ENCODE results near the gene LRRC43. TPM values are rescaled to one million over a fixed set of nuclear protein-coding genes. Genes with fewer than 3 reads are reported as not detected.
A peak's percentile ranks its signal among the peaks of the same experiment; 100 is the strongest.

The LRRC43 gene
- total RNA-seq, 2 experiments from 2014 or later, result not detected

DNA sequence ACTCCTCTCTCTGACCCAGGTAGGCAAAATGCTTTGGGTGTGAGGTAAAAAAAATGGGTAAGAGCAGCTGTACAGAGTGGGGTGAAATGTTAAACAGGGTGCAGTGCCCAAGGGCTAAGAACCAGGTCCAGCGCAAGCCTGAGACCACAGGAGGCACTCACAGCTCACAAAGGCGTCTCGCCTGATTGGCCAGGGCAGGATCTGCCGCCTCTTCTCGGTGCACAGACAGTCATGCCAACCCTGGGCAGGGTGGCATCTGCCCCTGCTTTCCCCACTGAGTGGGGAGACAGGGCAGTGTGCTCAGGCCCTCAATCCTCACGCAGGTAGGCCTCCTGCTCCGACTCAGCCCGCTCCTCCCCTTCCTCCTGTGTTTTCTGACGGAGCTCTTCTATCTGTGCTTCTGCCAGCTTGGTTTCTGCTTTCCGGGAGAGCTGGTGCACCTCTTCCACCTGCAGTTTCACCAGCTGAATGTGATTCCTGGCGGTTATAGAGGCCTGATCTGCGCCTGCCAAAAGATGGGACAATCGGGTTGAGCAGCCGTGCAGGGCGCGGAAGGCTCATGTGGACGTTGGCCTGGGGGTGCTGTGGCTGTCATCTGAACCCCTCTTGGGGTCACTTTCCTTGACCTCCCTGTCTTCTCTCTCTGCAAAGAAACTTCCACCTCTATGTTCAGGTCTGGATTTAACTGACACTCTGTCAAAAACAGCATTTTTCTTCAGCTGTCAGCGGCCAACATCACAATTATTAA lies 25.3 kb downstream of the LRRC43 start:
- Mint-ChIP-seq H3K4me3 (no peak overlapping the region), H3K27ac (no peak overlapping the region), H3K4me1 (ENCODE audit: low read depth) (peaks cover 9% of the 10 kb centered on the region), H3K9me3 (ENCODE audit: insufficient read depth) (no peaks in the 10 kb centered on the region), H3K36me3 (ENCODE audit: low read depth) (peaks cover 33% of the 10 kb centered on the region), H3K27me3 (ENCODE audit: low read depth) (peaks cover 10% of the 10 kb centered on the region)
- ChIA-PET POLR2A (no interaction called here), CTCF (interaction anchor here (1.6 kb wide), 1 partner anchor 18 kb away, joined by 4 read pairs; no protein-coding TSS in a partner anchor)
- no peak for DNase-seq
- no peak for ATAC-seq

DNA sequence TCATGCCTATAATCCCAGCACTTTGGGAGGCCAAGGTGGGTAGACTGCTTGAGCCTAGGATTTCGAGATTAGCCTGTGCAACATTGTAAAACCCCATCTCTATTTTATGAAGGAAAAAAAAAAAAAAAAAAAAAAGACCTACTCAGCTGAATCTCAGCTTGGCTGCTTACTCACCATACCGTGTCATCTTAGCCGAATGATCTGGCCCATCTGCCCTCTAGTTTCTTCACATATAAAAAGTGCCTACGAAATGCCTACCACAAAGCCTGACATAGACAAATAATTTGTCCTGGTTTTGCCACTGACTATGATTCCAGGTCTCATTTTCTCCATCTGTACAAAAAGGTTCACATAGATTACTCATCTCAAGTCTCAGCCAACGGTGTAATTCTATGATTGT lies 32.8 kb downstream of the LRRC43 start:
- POLR2A ChIA-PET, result no interaction called here
- CTCF ChIA-PET, result interaction anchor here (1.2 to 1.7 kb wide), 3 partner anchors 8 to 51 kb away, joined by 3 to 5 read pairs (median 4); partner anchors contain the start of gene DIABLO
- no peak overlapping the region for H3K27ac Mint-ChIP-seq
- peaks cover 59% of the 10 kb centered on the region for H3K36me3 Mint-ChIP-seq (ENCODE audit: low read depth)
- ATAC-seq (no peak), DNase-seq (no peak)
- no peaks in the 10 kb centered on the region for H3K27me3 Mint-ChIP-seq (ENCODE audit: low read depth)
- H3K4me1 Mint-ChIP-seq (ENCODE audit: low read depth), result no peaks in the 10 kb centered on the region
- no peaks in the 10 kb centered on the region for H3K9me3 Mint-ChIP-seq (ENCODE audit: insufficient read depth)
- H3K4me3 Mint-ChIP-seq, result no peak overlapping the region

DNA sequence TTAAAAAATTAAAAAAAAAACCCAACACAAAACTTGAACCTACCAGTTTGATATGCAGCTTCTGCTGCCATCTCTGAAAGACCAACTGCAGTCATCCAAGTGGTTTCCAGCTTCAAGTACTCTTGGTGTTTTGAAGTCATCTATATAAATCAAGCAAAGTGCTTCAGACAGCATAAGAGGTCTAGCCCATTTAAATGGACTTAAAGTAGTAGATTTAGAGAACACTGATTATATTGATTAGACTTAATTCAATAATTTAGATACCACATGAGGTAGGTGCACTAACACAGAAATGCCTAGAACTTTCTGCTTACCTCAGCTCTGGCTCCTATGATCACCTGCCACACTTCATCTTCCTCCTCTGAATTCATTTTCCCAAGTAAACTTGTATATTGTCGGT lies 33.5 kb downstream of the LRRC43 start:
- POLR2A ChIA-PET, result no interaction called here
- Mint-ChIP-seq H3K36me3 (ENCODE audit: low read depth) (peaks cover 61% of the 10 kb centered on the region), H3K27ac (no peak overlapping the region), H3K27me3 (ENCODE audit: low read depth) (no peaks in the 10 kb centered on the region), H3K4me1 (ENCODE audit: low read depth) (peaks cover 3% of the 10 kb centered on the region), H3K4me3 (no peak overlapping the region), H3K9me3 (ENCODE audit: insufficient read depth) (no peaks in the 10 kb centered on the region)
- ATAC-seq (no peak), DNase-seq (no peak)
- CTCF ChIA-PET, result interaction anchor here (1.6 to 1.7 kb wide), 2 partner anchors 9 to 50 kb away, joined by 4 to 5 read pairs; partner anchors contain the start of gene DIABLO

GRCh38 chr12:122225683-122226365 lies 42.9 kb downstream of the LRRC43 start, which contains the start of gene DIABLO:
TSS of gene DIABLO (minus strand) at chr12:122226052. CDS start at chr12:122226014, 38 bp downstream.
- peaks cover 44% of the 10 kb centered on the region for H3K4me1 Mint-ChIP-seq (ENCODE audit: low read depth)

DNA sequence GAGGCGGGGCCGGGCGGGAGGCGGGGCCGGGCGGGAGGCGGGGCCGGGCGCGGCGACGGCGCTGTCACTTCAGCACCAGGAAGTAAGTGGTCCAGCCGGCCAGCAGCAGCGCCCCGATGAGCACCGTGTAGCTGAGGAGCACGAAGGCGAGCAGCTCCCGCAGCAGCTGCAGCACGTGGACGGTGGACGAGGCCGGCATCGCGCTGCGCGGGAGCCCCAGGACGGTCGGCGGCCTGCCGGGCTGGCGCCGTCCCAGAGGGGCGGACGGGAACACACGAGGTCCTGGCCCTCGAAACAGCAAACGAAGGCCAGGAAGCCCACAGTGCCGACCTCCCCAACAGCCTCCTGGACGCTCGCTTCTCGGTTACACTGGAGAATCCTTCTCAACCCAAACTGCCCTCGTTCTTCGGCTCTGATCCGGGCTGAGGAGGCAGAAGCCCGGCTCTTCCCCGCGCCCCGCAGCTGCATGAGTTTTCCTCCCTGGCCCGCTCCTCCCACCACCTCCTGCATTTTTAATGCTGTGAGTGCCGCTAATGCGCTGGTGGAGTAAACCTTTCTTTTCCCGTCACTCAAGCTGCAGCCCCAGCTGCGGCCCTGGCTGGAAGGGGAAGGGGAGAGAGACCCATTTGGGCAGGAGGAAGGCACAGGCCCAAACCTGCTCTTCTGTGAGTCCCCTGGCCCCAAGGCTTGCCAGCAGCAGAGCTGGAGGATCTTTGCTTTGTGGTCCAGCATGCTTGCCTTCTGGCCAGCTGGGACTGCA lies 43.6 kb downstream of the LRRC43 start:
- Mint-ChIP-seq H3K9me3 (ENCODE audit: insufficient read depth) (no peaks in the 10 kb centered on the region), H3K4me3 (peak overlapping the region; percentile 89), H3K27me3 (ENCODE audit: low read depth) (no peaks in the 10 kb centered on the region), H3K36me3 (ENCODE audit: low read depth) (peaks cover 29% of the 10 kb centered on the region), H3K27ac (peak overlapping the region; percentile 81), H3K4me1 (ENCODE audit: low read depth) (peaks cover 41% of the 10 kb centered on the region)
- POLR2A ChIA-PET, result interaction anchor here (0.6 to 3.1 kb wide), 8 partner anchors 13 to 300 kb away, joined by 3 to 22 read pairs (median 3); partner anchors contain the start of genes KNTC1, RSRC2 and ZCCHC8
- peak; percentile 66 for ATAC-seq
- CTCF ChIA-PET, result interaction anchor here (0.8 to 1.8 kb wide), 9 partner anchors 9 to 391 kb away, joined by 3 to 5 read pairs (median 4); no protein-coding TSS in a partner anchor
- DNase-seq, result no peak

More at GRCh38 chr12:122225683-122226365, 42.9 kb downstream of the LRRC43 start, which contains the start of gene DIABLO:
- Mint-ChIP-seq H3K36me3 (ENCODE audit: low read depth) (peaks cover 33% of the 10 kb centered on the region), H3K27ac (peak within 1 kb of the TSS; percentile 92), H3K9me3 (ENCODE audit: insufficient read depth) (no peaks in the 10 kb centered on the region), H3K27me3 (ENCODE audit: low read depth) (no peaks in the 10 kb centered on the region), H3K4me3 (peak within 1 kb of the TSS; percentile 89)
- CTCF ChIA-PET, result interaction anchor here (0.8 to 1.2 kb wide), 6 partner anchors 9 to 390 kb away, joined by 3 to 5 read pairs (median 4); no protein-coding TSS in a partner anchor
- POLR2A ChIA-PET, result interaction anchor here (0.6 to 3.1 kb wide), 9 partner anchors 12 to 301 kb away, joined by 3 to 22 read pairs (median 3); partner anchors contain the start of genes KNTC1, RSRC2 and ZCCHC8
- ATAC-seq, result peak; percentile 94
- peak; percentile 100 for DNase-seq

DNA sequence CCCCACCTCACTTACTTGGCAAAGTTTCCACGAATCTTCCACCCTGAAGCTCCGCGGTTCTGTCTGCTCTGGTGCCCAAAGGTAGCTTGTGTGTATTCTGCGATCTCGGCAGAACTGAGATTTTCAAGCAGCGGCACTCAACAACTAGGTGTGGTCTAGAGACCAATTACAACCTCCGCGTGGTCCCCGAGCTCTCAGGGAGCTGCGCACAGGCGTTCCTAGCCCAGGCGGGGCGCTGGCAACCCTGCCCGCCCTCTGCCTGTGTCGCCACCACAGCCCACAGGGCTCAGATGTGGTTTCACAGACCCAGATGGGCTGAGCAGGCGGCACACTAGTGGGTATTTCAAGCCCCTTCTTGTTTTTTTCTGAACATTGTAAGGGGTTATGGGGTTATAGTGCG lies 44.4 kb downstream of the LRRC43 start:
- ChIA-PET CTCF (interaction anchor here (1.0 to 1.8 kb wide), 5 partner anchors 12 to 40 kb away, joined by 3 to 4 read pairs (median 3); no protein-coding TSS in a partner anchor), POLR2A (interaction anchor here (3.1 kb wide), 1 partner anchor 17 kb away, joined by 22 read pairs; no protein-coding TSS in a partner anchor)
- ATAC-seq (peak; percentile 6), DNase-seq (peak; percentile 70)
- Mint-ChIP-seq H3K27me3 (ENCODE audit: low read depth) (no peaks in the 10 kb centered on the region), H3K4me1 (ENCODE audit: low read depth) (peaks cover 37% of the 10 kb centered on the region), H3K9me3 (ENCODE audit: insufficient read depth) (no peaks in the 10 kb centered on the region), H3K27ac (peak overlapping the region; percentile 81), H3K4me3 (peak overlapping the region; percentile 89), H3K36me3 (ENCODE audit: low read depth) (peaks cover 29% of the 10 kb centered on the region)

DNA sequence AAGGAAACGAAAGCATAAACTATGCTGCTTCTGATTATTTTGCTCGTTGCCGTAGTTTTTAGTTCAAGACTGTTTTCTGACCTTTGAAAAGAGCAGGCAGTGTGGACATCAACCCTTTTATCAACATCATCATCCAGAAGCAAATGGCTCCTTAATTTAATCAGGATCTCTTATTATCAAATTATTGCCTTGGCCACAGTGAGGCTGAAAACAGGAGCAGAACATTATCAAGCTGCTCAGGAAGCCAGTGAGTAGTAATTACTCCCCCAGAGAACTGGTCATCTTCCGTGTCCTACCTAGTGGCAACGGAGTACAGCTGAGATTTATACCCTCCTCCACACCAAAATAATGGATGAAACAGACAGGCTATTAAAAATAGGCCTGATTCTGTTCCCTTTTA lies 45.2 kb downstream of the LRRC43 start:
- Mint-ChIP-seq H3K9me3 (ENCODE audit: insufficient read depth) (no peaks in the 10 kb centered on the region), H3K4me1 (ENCODE audit: low read depth) (peaks cover 34% of the 10 kb centered on the region), H3K36me3 (ENCODE audit: low read depth) (peaks cover 25% of the 10 kb centered on the region), H3K27ac (peak overlapping the region; percentile 17), H3K27me3 (ENCODE audit: low read depth) (no peaks in the 10 kb centered on the region), H3K4me3 (peak overlapping the region; percentile 89)
- CTCF ChIA-PET, result interaction anchor here (1.0 to 1.8 kb wide), 4 partner anchors 13 to 34 kb away, joined by 3 to 4 read pairs (median 4); no protein-coding TSS in a partner anchor
- POLR2A ChIA-PET, result interaction anchor here (3.1 kb wide), 1 partner anchor 16 kb away, joined by 22 read pairs; no protein-coding TSS in a partner anchor
- no peak for DNase-seq
- ATAC-seq, result no peak

- no peaks in the 10 kb centered on the region for H3K9me3 Mint-ChIP-seq (ENCODE audit: insufficient read depth)
- POLR2A ChIA-PET, result no interaction called here
- CTCF ChIA-PET, result interaction anchor here (1.2 kb wide), 1 partner anchor 107 kb away, joined by 4 read pairs; no protein-coding TSS in a partner anchor
Measured at GRCh38 chr12:122230798-122231197, 47.9 kb downstream of the LRRC43 start.

GRCh38 chr12:122232691-122233090 lies 49.8 kb downstream of the LRRC43 start:
- no peak for DNase-seq
- CTCF ChIA-PET, result no interaction called here
- Mint-ChIP-seq H3K4me1 (ENCODE audit: low read depth) (peaks cover 7% of the 10 kb centered on the region), H3K36me3 (ENCODE audit: low read depth) (peaks cover 23% of the 10 kb centered on the region), H3K9me3 (ENCODE audit: insufficient read depth) (no peaks in the 10 kb centered on the region), H3K27me3 (ENCODE audit: low read depth) (no peaks in the 10 kb centered on the region), H3K27ac (no peak overlapping the region), H3K4me3 (no peak overlapping the region)
- POLR2A ChIA-PET, result no interaction called here
- ATAC-seq, result no peak

More at GRCh38 chr12:122230798-122231197, 47.9 kb downstream of the LRRC43 start:
- Mint-ChIP-seq H3K36me3 (ENCODE audit: low read depth) (peaks cover 23% of the 10 kb centered on the region), H3K27ac (no peak overlapping the region), H3K4me1 (ENCODE audit: low read depth) (peaks cover 19% of the 10 kb centered on the region), H3K4me3 (no peak overlapping the region), H3K27me3 (ENCODE audit: low read depth) (no peaks in the 10 kb centered on the region)
- DNase-seq, result no peak
- no peak for ATAC-seq

DNA sequence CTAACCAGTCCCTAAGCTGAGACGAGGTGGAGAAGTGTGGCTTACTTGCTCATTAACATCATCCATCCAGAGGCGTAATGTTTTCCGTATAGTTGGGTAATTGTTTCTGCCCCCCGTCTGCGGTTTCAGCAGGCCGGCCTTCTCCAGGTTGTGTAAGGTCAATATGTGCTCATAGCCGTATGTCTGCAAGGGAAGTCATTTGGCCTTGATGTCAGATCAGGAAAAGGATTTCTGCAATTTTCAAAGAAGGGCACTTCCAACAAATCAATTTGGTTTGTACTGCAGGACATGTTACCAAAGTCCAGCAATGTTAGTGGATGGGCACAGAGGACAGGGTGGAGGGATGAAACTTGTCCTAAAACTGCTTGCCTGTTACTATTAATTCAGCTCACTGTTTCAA lies 52.8 kb downstream of the LRRC43 start:
- POLR2A ChIA-PET, result no interaction called here
- Mint-ChIP-seq H3K4me1 (ENCODE audit: low read depth) (no peaks in the 10 kb centered on the region), H3K27ac (no peak overlapping the region), H3K27me3 (ENCODE audit: low read depth) (no peaks in the 10 kb centered on the region), H3K4me3 (no peak overlapping the region), H3K36me3 (ENCODE audit: low read depth) (peaks cover 24% of the 10 kb centered on the region), H3K9me3 (ENCODE audit: insufficient read depth) (no peaks in the 10 kb centered on the region)
- ATAC-seq, result no peak
- no peak for DNase-seq
- CTCF ChIA-PET, result interaction anchor here (0.6 kb wide), 1 partner anchor 10 kb away, joined by 3 read pairs; the partner anchor contains the start of gene DIABLO

- POLR2A ChIA-PET, result no interaction called here
- CTCF ChIA-PET, result no interaction called here
- H3K27me3 Mint-ChIP-seq (ENCODE audit: low read depth), result no peaks in the 10 kb centered on the region
- H3K9me3 Mint-ChIP-seq (ENCODE audit: insufficient read depth), result no peaks in the 10 kb centered on the region
- H3K27ac Mint-ChIP-seq, result peak overlapping the region; percentile 8
- no peak for ATAC-seq
- H3K36me3 Mint-ChIP-seq (ENCODE audit: low read depth), result peaks cover 19% of the 10 kb centered on the region
- H3K4me1 Mint-ChIP-seq (ENCODE audit: low read depth), result peaks cover under 1% of the 10 kb centered on the region
- H3K4me3 Mint-ChIP-seq, result no peak overlapping the region
- no peak for DNase-seq
Measured at GRCh38 chr12:122238861-122239260, 55.9 kb downstream of the LRRC43 start.

Measured in activated CD8-positive, alpha-beta T cell treated with anti-CD3 and anti-CD28 coated beads, Interleukin-2, amount 10 ng/mL, durations not matched to agents 7 days and 5 days (primary cell).